Activated CD8-positive, alpha-beta memory T cell treated with anti-CD3 and anti-CD28 coated beads, Interleukin-2, amount 10 ng/mL, durations not matched to agents 7 days and 5 days (primary cell): ENCODE measurements around the gene UBE4B. TPM values are rescaled to one million over a fixed set of nuclear protein-coding genes. Genes with fewer than 3 reads are reported as not detected.

Experiments used
- ATAC-seq: fragments of 150-1000 bp; cut with Tn5 transposase; one replicate; pipeline ENCODE4 v1.10.0; 2021; ENCODE audit warnings: moderate library complexity
- CTCF ChIA-PET: fragments of 350-600 bp; sonication (Branson Sonifier 250); formaldehyde crosslinking; loops from one replicate; lab custom pipeline; 2021; ENCODE audit warnings: antibody characterized with exemption; lab: Charles Lee
- DNase-seq: peaks from one replicate; pipeline ENCODE4 v3.0.0-alpha.2; 2020
- H3K27ac Mint-ChIP-seq: one replicate; pipeline ENCODE4 v1.8.0; 2021; ENCODE audit warnings: mild to moderate bottlenecking, mixed read lengths
- H3K27me3 Mint-ChIP-seq: one replicate; pipeline ENCODE4 v1.8.0; 2021; ENCODE audit warnings: mixed read lengths
- H3K36me3 Mint-ChIP-seq: one replicate; pipeline ENCODE4 v1.8.0; 2021; ENCODE audit warnings: mild to moderate bottlenecking, mixed read lengths
- H3K4me1 Mint-ChIP-seq: one replicate; pipeline ENCODE4 v1.8.0; 2021; ENCODE audit warnings: mixed read lengths
- H3K4me3 Mint-ChIP-seq: one replicate; pipeline ENCODE4 v1.8.0; 2021; ENCODE audit warnings: mild to moderate bottlenecking, moderate library complexity, mixed read lengths
- H3K9me3 Mint-ChIP-seq: one replicate; pipeline ENCODE4 v1.8.0; 2022; ENCODE audit warnings: low read depth, mixed read lengths
- total RNA-seq, 2 experiments: library from RNA; stranded (reverse); gene quantifications; one replicate each; pipeline ENCODE4 v1.2.3, GENCODE V29; 2021

Gene UBE4B
- total RNA-seq, 2 experiments from 2014 or later, result 28.7 to 30.4 TPM

DNA sequence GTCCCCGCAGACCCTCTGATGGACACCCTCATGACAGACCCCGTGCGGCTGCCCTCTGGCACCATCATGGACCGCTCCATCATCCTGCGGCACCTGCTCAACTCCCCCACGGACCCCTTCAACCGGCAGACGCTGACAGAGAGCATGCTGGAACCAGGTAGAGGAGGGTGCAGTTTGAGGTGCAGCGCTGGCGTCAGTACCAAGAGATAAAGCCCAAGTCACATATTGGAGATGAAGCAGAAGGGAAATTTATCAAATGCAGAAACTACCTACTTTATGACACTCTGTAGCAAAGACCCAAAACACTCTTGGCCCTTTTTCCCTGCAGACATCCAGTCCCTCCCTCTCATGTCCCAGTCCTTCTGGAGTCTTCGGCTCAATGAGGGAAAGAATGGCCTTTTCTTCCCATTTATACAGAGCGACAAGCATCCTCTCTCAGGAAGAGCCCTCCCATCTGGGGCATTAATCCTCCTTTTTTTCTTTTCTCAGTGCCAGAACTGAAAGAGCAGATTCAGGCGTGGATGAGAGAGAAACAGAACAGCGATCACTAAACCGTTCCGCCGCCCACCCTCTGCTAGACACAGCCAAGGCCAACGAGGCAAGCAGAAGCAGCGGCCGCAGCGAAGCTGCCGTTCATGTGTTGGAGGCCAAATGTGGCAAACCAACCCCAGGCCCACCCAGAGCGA lies 146.8 kb downstream of the UBE4B start:
- DNase-seq, result no peak
- CTCF ChIA-PET, result no interaction called here
- Mint-ChIP-seq H3K4me3 (no peak overlapping the region), H3K27ac (no peak overlapping the region), H3K36me3 (peaks cover 34% of the 10 kb centered on the region), H3K4me1 (peaks cover 9% of the 10 kb centered on the region), H3K9me3 (peaks cover 3% of the 10 kb centered on the region), H3K27me3 (no peaks in the 10 kb centered on the region)
- ATAC-seq, result no peak

- peaks cover 22% of the 10 kb centered on the region for H3K36me3 Mint-ChIP-seq
- DNase-seq, result no peak
- no peak for ATAC-seq
- no peaks in the 10 kb centered on the region for H3K9me3 Mint-ChIP-seq
- H3K27me3 Mint-ChIP-seq, result no peaks in the 10 kb centered on the region
- no peak overlapping the region for H3K4me3 Mint-ChIP-seq
- H3K27ac Mint-ChIP-seq, result no peak overlapping the region
- CTCF ChIA-PET, result interaction anchor here (1.3 kb wide), 1 partner anchor 12 kb away, joined by 3 read pairs; no protein-coding TSS in a partner anchor
- H3K4me1 Mint-ChIP-seq, result peaks cover 5% of the 10 kb centered on the region
These were observed 148.4 kb downstream of the UBE4B start for GRCh38 chr1:10181154-10181553.

- peak; percentile 20 for ATAC-seq
- DNase-seq, result no peak
- H3K27ac Mint-ChIP-seq, result no peak overlapping the region
These were observed 153.0 kb downstream of the UBE4B start for GRCh38 chr1:10185759-10186158.

GRCh38 chr1:10186331-10187025 lies 153.7 kb downstream of the UBE4B start:
- DNase-seq, result no peak
- Mint-ChIP-seq H3K4me3 (no peak overlapping the region), H3K27me3 (no peaks in the 10 kb centered on the region), H3K9me3 (no peaks in the 10 kb centered on the region), H3K27ac (no peak overlapping the region), H3K4me1 (peaks cover 9% of the 10 kb centered on the region), H3K36me3 (peaks cover 1% of the 10 kb centered on the region)
- ATAC-seq, result peak; percentile 42
- CTCF ChIA-PET, result interaction anchor here (0.6 to 1.5 kb wide), 4 partner anchors 16 to 236 kb away, joined by 3 to 7 read pairs (median 4); partner anchors contain the start of gene KIF1B

More at GRCh38 chr1:10185759-10186158, 153.0 kb downstream of the UBE4B start:
- no peaks in the 10 kb centered on the region for H3K27me3 Mint-ChIP-seq
- H3K9me3 Mint-ChIP-seq, result no peaks in the 10 kb centered on the region
- CTCF ChIA-PET, result interaction anchor here (0.7 to 0.9 kb wide), 2 partner anchors 24 to 195 kb away, joined by 3 read pairs; partner anchors contain the start of gene KIF1B
- H3K4me3 Mint-ChIP-seq, result no peak overlapping the region
- H3K4me1 Mint-ChIP-seq, result peaks cover 9% of the 10 kb centered on the region
- H3K36me3 Mint-ChIP-seq, result peaks cover 6% of the 10 kb centered on the region

DNA sequence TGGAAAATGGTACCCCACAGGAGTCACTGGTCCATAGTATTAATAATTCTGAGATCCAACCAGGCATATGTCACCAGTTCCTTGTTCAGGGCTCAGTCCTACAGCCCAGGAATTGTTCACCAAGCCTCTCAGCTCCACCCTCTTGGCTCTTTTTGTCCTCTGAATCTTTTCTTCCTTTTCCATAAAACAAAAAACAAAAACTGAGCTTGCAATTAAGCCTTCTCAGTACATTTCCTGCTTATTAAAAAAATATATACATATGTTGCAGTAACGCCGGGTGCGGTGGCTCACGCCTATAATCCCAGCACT lies 154.2 kb downstream of the UBE4B start:
- CTCF ChIA-PET, result interaction anchor here (0.9 to 1.5 kb wide), 4 partner anchors 16 to 599 kb away, joined by 3 to 7 read pairs (median 4); partner anchors contain the start of gene KIF1B
- Mint-ChIP-seq H3K36me3 (peaks cover 1% of the 10 kb centered on the region), H3K4me3 (no peak overlapping the region), H3K9me3 (no peaks in the 10 kb centered on the region), H3K4me1 (peaks cover 9% of the 10 kb centered on the region), H3K27me3 (no peaks in the 10 kb centered on the region), H3K27ac (no peak overlapping the region)
- DNase-seq, result no peak
- peak; percentile 40 for ATAC-seq

GRCh38 chr1:10188133-10188650 lies 155.4 kb downstream of the UBE4B start:
- DNase-seq (no peak), ATAC-seq (no peak)
- CTCF ChIA-PET, result interaction anchor here (0.9 kb wide), 1 partner anchor 22 kb away, joined by 5 read pairs; the partner anchor contains the start of gene KIF1B
- Mint-ChIP-seq H3K36me3 (peaks cover 1% of the 10 kb centered on the region), H3K4me1 (peaks cover 5% of the 10 kb centered on the region), H3K27ac (no peak overlapping the region), H3K4me3 (no peak overlapping the region), H3K9me3 (no peaks in the 10 kb centered on the region), H3K27me3 (peaks cover 2% of the 10 kb centered on the region)

DNA sequence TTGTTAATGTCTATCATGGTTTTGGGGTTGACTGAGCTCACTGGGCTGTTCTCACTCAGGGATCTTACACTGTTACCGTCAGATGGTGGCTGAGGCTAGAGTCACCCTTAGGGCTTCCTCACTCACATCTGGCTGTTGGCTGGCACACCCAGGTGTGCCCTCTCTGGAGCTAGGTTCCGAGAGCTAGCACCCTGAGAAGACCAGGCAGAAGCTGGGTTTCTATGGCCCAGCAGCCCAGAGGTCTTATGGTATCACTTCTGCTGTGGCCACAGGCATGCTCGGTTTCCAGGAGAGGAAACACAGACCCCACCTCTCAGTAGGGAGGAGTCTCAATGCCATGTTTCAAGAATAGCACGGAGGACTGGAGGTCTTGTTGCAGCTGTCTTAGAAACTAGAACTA lies 156.9 kb downstream of the UBE4B start:
- H3K4me1 Mint-ChIP-seq, result peaks cover 8% of the 10 kb centered on the region

DNA sequence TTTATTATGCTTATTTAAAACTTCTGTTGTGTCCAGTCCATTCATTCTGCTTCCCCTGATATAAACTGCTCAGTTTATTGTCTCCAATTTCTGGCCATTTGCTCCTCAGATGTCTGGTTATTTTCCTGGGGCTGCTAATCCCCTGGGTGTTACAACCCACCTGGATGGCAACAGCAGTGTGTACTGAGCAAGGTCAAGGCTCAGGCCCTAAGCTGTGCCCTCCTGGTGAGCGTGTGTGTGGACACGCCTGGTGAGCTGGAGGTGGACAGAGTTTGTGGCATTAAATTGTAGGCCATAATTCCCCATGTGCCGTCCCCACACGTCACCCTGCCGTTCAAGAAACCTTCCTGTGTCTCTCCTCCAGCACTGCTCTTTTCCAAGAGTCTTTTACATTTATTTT lies 159.5 kb downstream of the UBE4B start:
- no peak for DNase-seq

More for the DNA sequence above, 156.9 kb downstream of the UBE4B start:
- Mint-ChIP-seq H3K9me3 (no peaks in the 10 kb centered on the region), H3K27ac (no peak overlapping the region), H3K36me3 (no peaks in the 10 kb centered on the region), H3K4me3 (no peak overlapping the region), H3K27me3 (peaks cover 6% of the 10 kb centered on the region)
- CTCF ChIA-PET, result interaction anchor here (1.0 kb wide), 1 partner anchor 20 kb away, joined by 3 read pairs; no protein-coding TSS in a partner anchor
- ATAC-seq, result peak; percentile 35
- no peak for DNase-seq

GRCh38 chr1:10193288-10193687 lies 160.5 kb downstream of the UBE4B start:
- Mint-ChIP-seq H3K9me3 (no peaks in the 10 kb centered on the region), H3K27ac (no peak overlapping the region), H3K4me1 (peaks cover 13% of the 10 kb centered on the region), H3K27me3 (peaks cover 15% of the 10 kb centered on the region), H3K36me3 (no peaks in the 10 kb centered on the region), H3K4me3 (no peak overlapping the region)
- ATAC-seq (no peak), DNase-seq (no peak)
- CTCF ChIA-PET, result interaction anchor here (0.7 to 2.8 kb wide), 2 partner anchors 17 to 28 kb away, joined by 3 to 11 read pairs; partner anchors contain the start of gene KIF1B

More for the DNA sequence above, 159.5 kb downstream of the UBE4B start:
- no peak for ATAC-seq
- peaks cover 8% of the 10 kb centered on the region for H3K4me1 Mint-ChIP-seq
- no peak overlapping the region for H3K4me3 Mint-ChIP-seq
- CTCF ChIA-PET, result interaction anchor here (2.3 to 2.8 kb wide), 2 partner anchors 17 to 18 kb away, joined by 9 to 11 read pairs; partner anchors contain the start of gene KIF1B
- no peaks in the 10 kb centered on the region for H3K9me3 Mint-ChIP-seq
- no peaks in the 10 kb centered on the region for H3K36me3 Mint-ChIP-seq
- H3K27me3 Mint-ChIP-seq, result peaks cover 14% of the 10 kb centered on the region
- H3K27ac Mint-ChIP-seq, result no peak overlapping the region

GRCh38 chr1:10195570-10195969 lies 162.8 kb downstream of the UBE4B start:
- Mint-ChIP-seq H3K9me3 (no peaks in the 10 kb centered on the region), H3K27me3 (peaks cover 17% of the 10 kb centered on the region), H3K36me3 (no peaks in the 10 kb centered on the region), H3K4me1 (peaks cover 9% of the 10 kb centered on the region), H3K27ac (no peak overlapping the region), H3K4me3 (no peak overlapping the region)
- CTCF ChIA-PET, result interaction anchor here (1.1 kb wide), 1 partner anchor 14 kb away, joined by 4 read pairs; the partner anchor contains the start of gene KIF1B
- DNase-seq, result no peak
- no peak for ATAC-seq

DNA sequence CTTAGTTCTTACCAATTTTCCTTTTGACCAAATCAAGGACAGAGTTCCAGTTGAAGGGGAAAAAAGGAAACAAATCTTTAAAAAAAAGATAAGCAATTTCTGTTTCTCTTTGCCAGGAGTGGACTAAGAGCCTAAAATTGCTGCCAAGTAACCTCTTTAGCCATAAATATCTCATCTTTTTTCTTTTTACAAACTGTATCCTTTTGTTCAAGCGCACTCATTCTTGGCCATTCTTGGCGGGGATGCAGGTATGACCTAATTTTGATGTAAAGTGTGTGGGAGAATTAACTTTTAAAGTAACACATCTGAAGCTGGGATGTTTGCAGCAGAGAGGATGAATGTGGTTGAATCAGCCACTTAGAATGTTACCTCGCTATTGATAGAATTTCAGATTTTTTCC lies 164.2 kb downstream of the UBE4B start:
- ATAC-seq (no peak), DNase-seq (no peak)
- Mint-ChIP-seq H3K27ac (no peak overlapping the region), H3K27me3 (peaks cover 17% of the 10 kb centered on the region), H3K9me3 (no peaks in the 10 kb centered on the region), H3K4me3 (no peak overlapping the region), H3K4me1 (peaks cover 9% of the 10 kb centered on the region), H3K36me3 (no peaks in the 10 kb centered on the region)
- CTCF ChIA-PET, result interaction anchor here (0.7 kb wide), 1 partner anchor 233 kb away, joined by 3 read pairs; the partner anchor contains the start of gene CENPS

DNA sequence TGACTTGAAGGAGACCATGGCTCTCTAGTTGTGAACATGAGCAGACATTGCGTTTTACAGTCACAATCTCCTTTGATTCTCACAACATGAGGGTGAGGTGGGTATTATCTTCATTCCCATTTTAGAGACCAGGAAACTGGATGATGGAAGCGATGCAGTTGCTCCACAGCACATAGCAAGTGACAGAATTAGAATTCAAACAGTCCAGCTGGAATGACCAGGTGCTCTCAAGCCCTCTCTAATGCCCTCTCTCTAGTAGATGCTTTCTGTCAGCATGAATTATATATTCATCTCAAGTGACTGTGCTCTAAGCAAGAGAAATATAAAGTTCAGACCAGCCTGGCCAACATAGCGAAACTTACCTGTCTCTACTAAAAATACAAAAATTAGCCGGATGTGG lies 167.9 kb downstream of the UBE4B start:
- H3K36me3 Mint-ChIP-seq, result no peaks in the 10 kb centered on the region
- H3K4me1 Mint-ChIP-seq, result peaks cover 5% of the 10 kb centered on the region
- CTCF ChIA-PET, result interaction anchor here (2.6 kb wide), 1 partner anchor 9 kb away, joined by 12 read pairs; the partner anchor contains the start of gene KIF1B
- H3K27ac Mint-ChIP-seq, result no peak overlapping the region
- no peak for DNase-seq
- H3K27me3 Mint-ChIP-seq, result peaks cover 10% of the 10 kb centered on the region
- no peak overlapping the region for H3K4me3 Mint-ChIP-seq
- no peak for ATAC-seq
- no peaks in the 10 kb centered on the region for H3K9me3 Mint-ChIP-seq

DNA sequence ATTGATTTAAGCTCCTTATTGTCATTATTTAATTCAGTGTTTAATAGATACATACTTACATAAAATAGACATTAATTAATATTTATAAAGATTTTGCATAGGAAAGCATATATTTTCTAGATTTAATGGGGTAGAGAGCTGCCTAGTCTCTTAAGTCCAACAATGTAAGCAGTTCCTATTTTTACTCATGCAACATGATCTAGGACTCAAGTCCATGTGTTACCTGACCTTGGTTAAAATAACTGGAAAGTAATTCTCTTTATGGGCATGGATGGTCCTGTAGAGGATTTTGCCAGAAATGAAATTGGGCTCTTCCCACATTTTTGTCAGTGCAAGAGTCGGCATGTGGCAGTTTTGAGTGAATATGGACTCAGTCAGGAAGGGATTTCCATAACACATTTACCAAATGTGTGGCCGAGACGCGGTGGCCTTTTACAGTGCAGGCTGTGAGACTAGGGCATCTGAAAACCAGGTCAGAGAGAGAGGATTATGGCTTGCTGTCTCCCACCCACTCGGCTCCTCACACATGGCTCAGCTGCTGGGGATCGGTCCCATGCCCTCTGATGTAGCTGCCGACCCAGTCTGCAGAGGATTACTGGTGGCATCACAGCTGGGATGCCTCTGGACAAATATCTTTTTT lies 171.4 kb downstream of the UBE4B start:
- CTCF ChIA-PET, result no interaction called here
- H3K9me3 Mint-ChIP-seq, result no peaks in the 10 kb centered on the region

More for the DNA sequence above, 171.4 kb downstream of the UBE4B start:
- H3K4me1 Mint-ChIP-seq, result peaks cover under 1% of the 10 kb centered on the region
- H3K4me3 Mint-ChIP-seq, result no peak overlapping the region
- no peaks in the 10 kb centered on the region for H3K36me3 Mint-ChIP-seq
- ATAC-seq (no peak), DNase-seq (no peak)
- H3K27me3 Mint-ChIP-seq, result peaks cover 8% of the 10 kb centered on the region
- no peak overlapping the region for H3K27ac Mint-ChIP-seq
